ENCODE measurements around the gene TIMM29. TPM values are rescaled to one million over a fixed set of nuclear protein-coding genes. Genes with fewer than 3 reads are reported as not detected.
A peak's percentile ranks its signal among the peaks of the same experiment; 100 is the strongest.
"Not testable (repeated sequence)": the region's sequence is repeated elsewhere in the genome, so short reads cannot be mapped to it uniquely, and the experiment has no call there.

The TIMM29 gene
- total RNA-seq, 1 experiment from 2014 or later = 53.5 TPM

GRCh38 chr19:10941649-10942048 is 13.0 kb downstream of the TIMM29 start:
- not testable (repeated sequence) for DNase-seq (ENCODE audit: low read depth in 1 of 2, low spot score in 2 of 2); H3K4me1 ChIP-seq (replicated peaks); H3K9me3 ChIP-seq (replicated peaks); H3K4me3 ChIP-seq; H3K27ac ChIP-seq; H3K36me3 ChIP-seq; H3K27me3 ChIP-seq (replicated peaks)

GRCh38 chr19:10943412-10943811 is 14.8 kb downstream of the TIMM29 start:
- DNase-seq (ENCODE audit: low read depth in 1 of 2, low spot score in 2 of 2); H3K4me3 ChIP-seq; H3K9me3 ChIP-seq (replicated peaks); H3K36me3 ChIP-seq; H3K27ac ChIP-seq; H3K27me3 ChIP-seq (replicated peaks): not testable (repeated sequence)
- peaks cover 19% of the 10 kb centered on the region for H3K4me1 ChIP-seq (replicated peaks)

DNA sequence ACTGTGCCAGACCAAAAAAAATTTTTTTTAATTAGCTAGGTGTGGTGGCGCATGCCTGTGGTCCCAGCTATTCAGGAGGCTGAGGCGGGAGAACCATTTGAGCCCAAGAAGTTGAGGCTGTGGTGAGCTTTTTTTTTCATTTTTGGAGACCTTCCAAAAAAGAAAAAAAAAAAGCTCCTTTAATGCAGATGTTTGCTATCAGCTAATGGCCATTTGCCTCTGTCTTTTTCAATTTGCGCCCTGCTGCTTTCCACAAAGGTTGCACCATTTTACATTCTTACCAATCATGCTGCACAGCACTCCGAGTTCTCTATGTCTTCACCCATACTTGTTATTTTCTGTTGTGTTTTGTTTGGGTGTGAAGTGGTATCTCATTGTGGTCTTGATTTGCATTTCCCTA is 16.7 kb downstream of the TIMM29 start:
- no peak overlapping the region for H3K4me3 ChIP-seq
- peaks cover 12% of the 10 kb centered on the region for H3K4me1 ChIP-seq (replicated peaks)
- H3K27me3 ChIP-seq (replicated peaks) = no peaks in the 10 kb centered on the region
- no peak overlapping the region for H3K27ac ChIP-seq
- no peaks in the 10 kb centered on the region for H3K9me3 ChIP-seq (replicated peaks)
- no peaks in the 10 kb centered on the region for H3K36me3 ChIP-seq
- DNase-seq (ENCODE audit: low read depth in 1 of 2, low spot score in 2 of 2) = no peak

DNA sequence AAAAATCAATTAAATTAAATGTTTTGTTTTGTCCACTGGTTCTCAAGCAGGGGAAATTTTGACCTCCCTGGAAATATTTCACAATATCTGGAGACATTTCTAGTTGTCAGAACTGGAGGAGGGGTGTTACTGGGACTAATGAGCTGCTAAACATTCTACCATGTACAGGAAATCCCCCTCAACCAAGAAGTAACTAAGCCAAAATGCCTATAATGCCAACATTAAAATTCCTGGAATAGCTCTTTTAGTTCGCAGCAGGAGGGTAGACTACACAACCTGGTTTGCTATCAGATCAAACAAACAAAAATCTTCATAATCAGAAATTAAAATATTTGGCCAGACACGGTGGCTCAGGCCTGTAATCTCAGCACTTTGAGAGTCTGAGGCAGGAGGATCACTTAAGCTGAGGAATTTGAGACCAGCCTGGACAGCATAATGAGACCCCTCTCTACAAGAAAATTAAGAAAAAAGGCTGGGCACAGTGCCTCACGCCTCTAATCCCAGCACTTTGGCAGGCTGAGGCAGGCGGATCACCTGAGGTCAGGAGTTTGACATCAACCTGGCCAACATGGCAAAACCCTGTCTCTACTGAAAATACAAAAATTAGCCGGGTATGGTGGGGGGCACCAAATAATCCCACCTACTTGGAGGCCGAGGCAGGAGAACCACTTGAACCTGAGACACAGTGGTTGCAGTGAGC is 18.5 kb downstream of the TIMM29 start:
- peak in 1 of 2 experiments; percentile 72 for DNase-seq (ENCODE audit: low read depth in 1 of 2, low spot score in 2 of 2)
- Histone ChIP-seq H3K27me3 (replicated peaks) (no peaks in the 10 kb centered on the region), H3K27ac (peak overlapping the region; percentile 14; the same call in 1 of the 2 replicates), H3K4me1 (replicated peaks) (peaks cover 12% of the 10 kb centered on the region), H3K4me3 (no peak overlapping the region), H3K36me3 (no peaks in the 10 kb centered on the region), H3K9me3 (replicated peaks) (no peaks in the 10 kb centered on the region)

DNA sequence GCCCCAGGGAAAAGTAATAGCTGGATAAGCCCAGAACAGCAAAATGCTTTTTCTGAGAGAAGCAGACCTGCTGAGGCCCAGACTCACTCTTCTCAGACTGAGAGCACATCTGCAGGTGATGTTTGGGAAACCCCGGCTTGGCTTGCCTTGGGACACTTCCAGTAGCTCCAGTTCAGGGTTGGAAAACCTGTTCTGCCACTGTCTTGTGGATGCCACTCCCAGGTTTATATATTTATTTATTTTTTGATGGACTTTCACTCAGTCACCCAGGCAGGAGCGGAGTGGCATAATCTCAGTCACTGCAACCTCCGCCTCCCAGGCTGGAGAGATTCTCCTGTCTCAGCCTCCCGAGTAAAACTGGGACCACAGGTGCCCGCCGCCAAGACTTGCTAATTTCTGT is 24.2 kb downstream of the TIMM29 start:
- H3K36me3 ChIP-seq = no peaks in the 10 kb centered on the region
- peaks cover 18% of the 10 kb centered on the region for H3K4me1 ChIP-seq (replicated peaks)
- DNase-seq (ENCODE audit: low read depth in 1 of 2, low spot score in 2 of 2) = no peak
- H3K27me3 ChIP-seq (replicated peaks) = no peaks in the 10 kb centered on the region
- no peaks in the 10 kb centered on the region; the same call in 1 of the 2 replicates for H3K9me3 ChIP-seq (replicated peaks)
- no peak overlapping the region for H3K27ac ChIP-seq
- no peak overlapping the region for H3K4me3 ChIP-seq

DNA sequence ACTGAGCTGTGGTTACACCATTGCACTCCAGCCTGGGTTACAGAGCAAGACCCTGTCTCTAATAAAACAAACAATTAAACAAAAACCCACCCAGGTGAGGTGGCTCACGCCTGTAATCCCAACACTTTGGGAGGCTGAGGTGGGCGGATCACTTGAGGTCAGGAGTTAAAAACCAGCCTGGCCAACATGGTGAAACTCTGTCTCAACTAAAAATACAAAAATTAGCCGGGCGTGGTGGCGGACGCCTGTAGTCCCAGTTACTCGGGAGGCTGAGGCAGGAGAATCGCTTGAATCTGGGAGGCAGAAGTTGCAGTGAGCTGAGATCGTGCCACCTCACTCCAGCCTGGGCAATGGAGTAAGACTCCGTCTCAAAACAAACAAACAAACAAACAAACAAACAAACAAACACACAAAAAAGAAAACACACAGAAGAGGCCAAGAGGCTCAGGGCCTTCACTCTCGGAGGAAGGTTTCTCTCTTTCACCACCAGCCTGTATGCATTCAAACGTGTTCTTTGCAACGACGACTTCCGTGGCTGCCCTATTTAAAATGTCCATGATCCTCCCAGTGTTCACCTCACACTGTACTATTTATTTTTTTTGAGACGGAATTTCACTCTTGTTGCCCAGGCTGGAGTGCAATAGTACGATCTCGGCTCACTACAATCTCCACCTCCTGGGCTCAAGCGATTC is 30.8 kb downstream of the TIMM29 start:
- Histone ChIP-seq H3K36me3 (peaks cover 14% of the 10 kb centered on the region), H3K4me1 (replicated peaks) (peaks cover 26% of the 10 kb centered on the region), H3K4me3 (peak overlapping the region; percentile 95)
- H3K9me3 ChIP-seq (replicated peaks); DNase-seq (ENCODE audit: low read depth in 1 of 2, low spot score in 2 of 2); H3K27ac ChIP-seq; H3K27me3 ChIP-seq (replicated peaks): not testable (repeated sequence)

- Histone ChIP-seq H3K4me1 (replicated peaks) (peaks cover 19% of the 10 kb centered on the region), H3K36me3 (peaks cover 25% of the 10 kb centered on the region), H3K9me3 (replicated peaks) (0 out of 2 replicates have a peak, but pooled peaks cover 4% of the 10 kb centered on the region), H3K27me3 (replicated peaks) (no peaks in the 10 kb centered on the region), H3K27ac (peak within 1 kb of the TSS; percentile 88), H3K4me3 (peak within 1 kb of the TSS; percentile 95)
- DNase-seq (ENCODE audit: low read depth in 1 of 2, low spot score in 2 of 2) = peak; percentile 95 to 97
These were observed 31.9 kb downstream of the TIMM29 start, which contains the start of gene SMARCA4 for GRCh38 chr19:10960314-10961072. Gene SMARCA4, plus strand, starts transcription at chr19:10961030. Its CDS starts 23,122 bp downstream, at chr19:10984152.

DNA sequence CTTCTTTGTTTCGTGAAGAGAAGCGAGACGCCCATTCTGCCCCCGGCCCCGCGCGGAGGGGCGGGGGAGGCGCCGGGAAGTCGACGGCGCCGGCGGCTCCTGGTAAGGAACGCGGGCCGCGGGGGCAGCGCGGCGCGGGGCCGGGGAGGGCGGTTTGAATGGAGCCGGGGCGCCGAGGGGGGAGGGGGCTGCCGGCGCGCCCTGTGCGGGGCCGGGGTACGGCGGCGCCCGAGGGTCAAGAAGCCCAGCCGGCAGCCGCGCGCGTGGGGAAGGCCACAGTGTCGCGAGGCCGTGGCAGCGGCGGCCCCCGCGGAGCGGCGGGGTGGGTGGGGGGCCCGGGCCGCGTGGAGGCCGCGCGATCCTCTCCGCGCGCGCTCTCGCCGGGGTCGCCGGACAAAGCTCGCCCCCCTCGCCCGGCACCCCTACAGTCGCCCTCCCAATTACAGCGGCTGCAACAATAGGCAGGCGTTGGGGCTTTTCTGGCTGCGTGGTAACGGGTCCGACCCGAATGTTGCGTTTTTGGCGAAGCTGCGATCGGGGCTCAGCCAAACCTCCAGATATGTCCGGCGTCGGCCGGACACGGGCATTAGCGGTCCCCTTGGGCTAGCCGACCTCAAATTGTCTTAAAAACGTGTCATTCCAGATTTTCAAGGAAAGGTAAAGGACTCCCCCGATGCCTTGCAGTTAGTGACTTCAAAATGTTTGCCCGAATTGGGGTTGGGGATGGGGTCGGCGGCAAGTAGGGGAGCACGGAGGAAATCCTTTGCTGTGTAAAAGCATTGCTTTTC is 32.7 kb downstream of the TIMM29 start:
- DNase-seq (ENCODE audit: low read depth in 1 of 2, low spot score in 2 of 2) = peak in 1 of 2 experiments; percentile 36

DNA sequence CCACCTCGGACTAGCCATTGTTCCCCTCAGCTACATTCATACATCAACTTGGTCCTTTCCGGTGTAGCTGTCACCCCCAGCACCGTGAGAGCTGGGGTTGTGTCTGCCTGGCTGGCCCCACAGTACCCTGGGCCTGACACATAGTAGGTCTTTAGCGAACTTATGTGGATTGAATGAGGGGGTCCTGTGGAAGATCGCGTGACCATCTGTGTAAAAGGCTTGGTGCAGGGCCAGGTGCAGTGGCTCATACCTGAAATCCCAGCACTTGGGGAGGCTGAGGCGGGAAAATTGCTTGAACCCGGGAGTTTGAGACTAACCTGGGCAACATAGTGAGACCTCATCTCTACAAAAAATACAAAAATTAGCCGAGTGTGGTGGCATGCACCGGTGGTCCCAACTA is 34.3 kb downstream of the TIMM29 start:
- no peak overlapping the region for H3K27ac ChIP-seq
- peaks cover 30% of the 10 kb centered on the region for H3K36me3 ChIP-seq
- H3K4me3 ChIP-seq = no peak overlapping the region
- 0 out of 2 replicates have a peak, but pooled peaks cover 4% of the 10 kb centered on the region for H3K9me3 ChIP-seq (replicated peaks)
- peaks cover 19% of the 10 kb centered on the region for H3K4me1 ChIP-seq (replicated peaks)
- no peaks in the 10 kb centered on the region for H3K27me3 ChIP-seq (replicated peaks)
- DNase-seq (ENCODE audit: low read depth in 1 of 2, low spot score in 2 of 2) = no peak

More for the DNA sequence above, 32.7 kb downstream of the TIMM29 start:
- peak overlapping the region; percentile 95 for H3K4me3 ChIP-seq
- 0 out of 2 replicates have a peak, but pooled peaks cover 4% of the 10 kb centered on the region for H3K9me3 ChIP-seq (replicated peaks)
- H3K36me3 ChIP-seq = peaks cover 28% of the 10 kb centered on the region
- H3K4me1 ChIP-seq (replicated peaks) = peaks cover 19% of the 10 kb centered on the region
- H3K27me3 ChIP-seq (replicated peaks) = no peaks in the 10 kb centered on the region
- H3K27ac ChIP-seq = peak overlapping the region; percentile 87

DNA sequence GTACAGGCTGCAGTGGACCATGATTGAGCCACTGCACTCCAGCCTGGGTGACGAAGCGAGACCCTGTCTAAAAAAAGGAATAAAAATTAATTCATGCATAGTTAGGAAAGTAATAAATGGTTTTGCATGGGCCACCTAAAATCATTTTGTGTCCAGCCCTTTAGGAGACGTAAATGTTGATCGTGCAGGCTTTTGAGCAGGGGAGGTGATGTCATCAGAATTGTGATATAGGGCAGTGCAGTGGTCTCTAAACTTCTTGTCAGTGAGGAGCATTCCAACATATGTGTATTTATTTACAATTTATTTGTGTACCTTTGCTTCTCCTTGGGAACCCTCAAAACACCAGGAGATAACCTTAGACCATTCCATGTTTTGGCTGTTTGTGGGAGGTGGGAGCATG is 35.3 kb downstream of the TIMM29 start:
- Histone ChIP-seq H3K4me1 (replicated peaks) (peaks cover 19% of the 10 kb centered on the region), H3K27ac (no peak overlapping the region), H3K4me3 (no peak overlapping the region), H3K27me3 (replicated peaks) (no peaks in the 10 kb centered on the region), H3K36me3 (peaks cover 30% of the 10 kb centered on the region), H3K9me3 (replicated peaks) (0 out of 2 replicates have a peak, but pooled peaks cover 4% of the 10 kb centered on the region)
- no peak for DNase-seq (ENCODE audit: low read depth in 1 of 2, low spot score in 2 of 2)

DNA sequence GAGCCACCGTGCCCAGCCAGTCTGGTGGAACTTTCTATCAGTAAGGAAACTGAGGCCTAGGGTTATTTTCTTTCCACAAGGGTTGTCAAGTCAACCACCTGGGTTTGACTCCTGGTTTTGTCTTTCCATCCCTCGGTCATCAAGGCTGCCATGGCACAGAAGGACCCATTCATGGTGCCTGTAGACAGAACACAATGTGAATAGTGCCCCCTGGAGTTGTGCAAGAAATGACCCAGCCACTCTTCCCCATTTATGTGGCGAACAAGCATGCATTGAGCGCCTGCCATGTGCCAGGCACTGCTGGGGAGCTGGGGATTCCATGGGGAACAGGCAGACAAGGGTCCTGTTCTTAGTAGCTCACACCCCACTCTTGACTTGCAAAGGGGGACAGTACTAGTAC is 36.3 kb downstream of the TIMM29 start:
- H3K27me3 ChIP-seq (replicated peaks) = no peaks in the 10 kb centered on the region
- peaks cover 15% of the 10 kb centered on the region for H3K4me1 ChIP-seq (replicated peaks)
- DNase-seq (ENCODE audit: low read depth in 1 of 2, low spot score in 2 of 2) = no peak
- 0 out of 2 replicates have a peak, but pooled peaks cover 4% of the 10 kb centered on the region for H3K9me3 ChIP-seq (replicated peaks)
- H3K4me3 ChIP-seq = no peak overlapping the region
- H3K36me3 ChIP-seq = peaks cover 30% of the 10 kb centered on the region
- H3K27ac ChIP-seq = no peak overlapping the region

DNA sequence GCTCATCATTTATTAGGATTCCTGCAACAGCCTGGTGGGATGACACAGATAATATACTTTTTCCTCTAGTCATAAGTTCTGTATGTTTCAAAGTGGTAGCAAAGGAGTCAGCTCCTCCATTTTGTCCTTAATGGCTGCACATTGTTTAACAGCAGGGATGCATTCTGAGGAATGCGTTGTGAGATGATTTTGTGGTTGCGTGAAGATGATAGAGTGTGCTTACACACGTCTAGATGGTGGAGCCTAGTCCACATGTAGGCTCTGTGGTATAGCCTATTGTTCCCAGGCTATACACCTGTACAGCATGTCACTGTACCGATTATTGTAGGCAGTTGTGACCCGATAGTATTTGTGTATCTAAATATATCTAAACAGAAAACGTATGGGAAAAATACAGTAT is 36.8 kb downstream of the TIMM29 start:
- Histone ChIP-seq H3K36me3 (peaks cover 26% of the 10 kb centered on the region), H3K9me3 (replicated peaks) (no peaks in the 10 kb centered on the region), H3K27me3 (replicated peaks) (no peaks in the 10 kb centered on the region), H3K4me1 (replicated peaks) (peaks cover 10% of the 10 kb centered on the region), H3K27ac (no peak overlapping the region), H3K4me3 (no peak overlapping the region)
- DNase-seq (ENCODE audit: low read depth in 1 of 2, low spot score in 2 of 2) = no peak

DNA sequence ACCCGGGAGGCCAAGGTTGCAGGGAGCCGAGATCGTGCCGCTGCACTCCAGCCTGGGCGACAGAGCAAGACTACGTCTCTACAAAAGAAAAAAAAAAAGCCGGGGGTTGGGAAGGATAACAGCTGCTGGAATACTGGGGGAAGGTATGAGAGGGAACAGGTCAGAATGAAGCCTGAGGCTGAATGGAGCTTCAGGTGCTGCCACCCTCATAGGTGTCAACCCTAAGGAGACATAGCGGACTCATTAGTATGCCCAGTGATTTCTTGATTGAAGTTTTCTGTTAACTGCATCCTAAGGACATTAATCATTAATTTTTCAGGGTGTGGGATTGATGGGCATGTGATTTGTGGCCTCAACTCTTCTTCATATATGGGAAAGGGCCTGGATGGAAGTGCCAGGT is 38.2 kb downstream of the TIMM29 start:
- Histone ChIP-seq H3K9me3 (replicated peaks) (no peaks in the 10 kb centered on the region), H3K27me3 (replicated peaks) (no peaks in the 10 kb centered on the region)
- DNase-seq (ENCODE audit: low read depth in 1 of 2, low spot score in 2 of 2) = no peak

More for the DNA sequence above, 38.2 kb downstream of the TIMM29 start:
- Histone ChIP-seq H3K4me3 (no peak overlapping the region), H3K27ac (no peak overlapping the region), H3K36me3 (peaks cover 19% of the 10 kb centered on the region), H3K4me1 (replicated peaks) (peaks cover 10% of the 10 kb centered on the region)
